GM21390 (cell line): ENCODE measurements around the gene TRIM41.
"Not testable (repeated sequence)": the region's sequence is repeated elsewhere in the genome, so short reads cannot be mapped to it uniquely, and the experiment has no call there.

Source experiments
- ATAC-seq: cut with Tn5 transposase; IDR thresholded peaks from one replicate; pipeline ENCODE4 v1.9.1; 2021; ENCODE audit not compliant: unreplicated experiment

Gene TRIM41

DNA sequence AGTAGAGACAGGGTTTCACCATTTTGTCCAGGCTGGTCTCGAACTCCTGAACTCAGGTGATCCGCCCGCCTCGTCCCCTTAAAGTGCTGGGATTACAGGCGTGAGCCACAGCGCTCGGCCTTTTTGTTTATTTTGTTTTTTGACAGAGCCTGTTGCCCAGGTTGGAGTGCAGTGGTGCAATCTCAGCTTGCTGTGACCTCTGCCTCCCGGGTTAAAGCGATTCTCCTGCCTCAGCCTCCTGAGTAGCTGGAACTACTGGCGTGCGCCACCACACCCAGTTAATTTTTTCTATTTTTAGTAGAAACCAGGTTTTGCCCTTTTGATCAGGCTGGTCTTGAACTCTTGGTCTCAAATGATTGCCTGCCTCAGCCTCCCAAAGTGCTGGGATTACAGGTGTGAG, 12.9 kb upstream of the TRIM41 start:
- ATAC-seq, result not testable (repeated sequence)

DNA sequence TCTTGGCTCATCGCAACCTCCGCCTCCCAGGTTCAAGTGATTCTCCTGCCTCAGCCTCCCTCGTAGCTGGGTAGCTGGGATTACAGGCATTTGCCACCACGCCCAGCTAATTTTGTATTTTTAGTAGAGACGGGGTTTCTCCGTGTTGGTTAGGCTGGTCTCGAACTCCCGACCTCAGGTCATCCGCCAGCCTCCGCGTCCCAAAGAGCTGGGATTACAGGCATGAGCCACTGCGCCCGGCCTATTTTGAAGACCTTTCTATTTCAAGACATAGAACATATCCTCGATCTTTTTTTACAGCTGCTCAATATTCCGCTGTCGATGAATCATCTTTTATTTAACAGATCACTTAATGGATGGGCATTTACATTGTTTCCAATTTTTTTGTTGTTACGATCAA, 12.4 kb upstream of the TRIM41 start:
- not testable (repeated sequence) for ATAC-seq

- no peak for ATAC-seq
These were observed 11.9 kb upstream of the TRIM41 start for GRCh38 chr5:181211208-181211607.

- ATAC-seq, result no peak
These were observed 11.0 kb upstream of the TRIM41 start for GRCh38 chr5:181212080-181212479.

DNA sequence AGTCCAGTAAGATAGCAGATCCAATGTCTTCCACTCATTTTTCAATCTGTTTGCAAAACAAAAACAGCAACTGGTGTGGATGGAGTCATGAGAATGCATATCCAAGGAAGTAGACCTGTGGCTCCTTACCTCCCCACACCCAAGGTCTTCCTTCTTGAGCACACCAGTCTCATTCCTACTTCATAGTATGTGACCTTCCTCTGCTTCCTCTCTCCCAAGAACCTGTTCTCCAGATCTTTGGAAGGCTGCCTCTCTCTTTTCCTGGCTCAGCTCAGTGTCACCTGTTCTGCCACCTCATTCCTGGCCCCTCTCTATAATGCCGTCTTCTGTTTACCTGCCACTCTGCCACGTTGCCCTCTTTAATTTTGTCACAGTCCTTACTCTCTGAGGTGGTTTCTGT, 10.1 kb upstream of the TRIM41 start:
- no peak for ATAC-seq

DNA sequence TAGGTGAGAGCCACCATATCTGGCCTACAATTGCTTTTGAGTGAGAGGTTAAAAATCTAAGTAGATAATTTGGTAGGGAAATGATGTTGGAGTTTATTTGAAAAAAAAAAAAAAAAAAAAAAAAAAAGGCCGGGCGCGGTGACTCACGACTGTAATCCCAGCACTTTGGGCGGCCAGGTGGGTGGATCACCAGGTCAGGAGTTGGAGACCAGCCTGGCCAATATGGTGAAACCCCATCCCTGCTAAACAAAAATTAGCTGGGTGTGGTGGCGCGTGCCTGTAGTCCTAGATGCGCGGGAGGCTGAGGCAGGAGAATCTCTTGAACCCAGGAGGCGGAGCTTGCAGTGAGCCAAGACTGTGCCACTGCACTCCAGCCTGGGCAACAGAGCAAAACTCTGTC, 8.8 kb upstream of the TRIM41 start:
- ATAC-seq, result not testable (repeated sequence)

GRCh38 chr5:181215997-181216989, 6.8 kb upstream of the TRIM41 start:
- ATAC-seq, result no peak

DNA sequence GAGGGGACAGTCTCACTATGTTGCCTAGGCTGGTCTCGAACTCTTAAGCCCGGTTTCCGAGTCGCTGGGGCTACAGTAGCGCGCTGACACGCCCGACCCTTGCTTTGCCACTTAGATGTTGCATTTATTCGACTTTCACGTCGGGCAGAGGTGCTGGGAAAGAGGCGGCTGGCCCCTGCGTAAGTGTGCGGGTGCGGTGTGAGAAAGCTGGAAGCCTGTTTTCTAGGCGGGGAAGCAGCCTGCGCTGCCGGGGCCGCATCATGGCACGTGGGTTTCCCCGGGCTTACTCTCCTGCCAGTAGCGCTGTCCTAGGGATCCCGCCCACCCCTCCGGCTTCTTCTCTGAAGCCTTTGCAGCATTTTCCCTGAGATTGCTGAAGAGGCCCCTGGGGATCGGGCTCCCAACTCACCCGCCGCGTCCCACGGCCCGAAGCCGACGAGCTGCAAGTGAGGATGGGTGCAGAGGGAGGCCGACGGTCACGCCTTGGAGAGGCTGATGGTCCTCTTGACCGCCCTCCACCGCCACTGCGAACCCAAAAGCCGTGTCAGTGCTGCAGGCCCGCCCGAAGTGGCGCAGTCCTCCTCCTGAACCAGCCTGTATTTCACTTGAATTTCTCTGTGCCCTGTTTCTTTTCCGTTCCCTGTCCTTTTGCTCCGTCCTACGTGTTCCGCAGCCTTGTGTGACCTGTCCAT, 5.8 kb upstream of the TRIM41 start:
- no peak for ATAC-seq

DNA sequence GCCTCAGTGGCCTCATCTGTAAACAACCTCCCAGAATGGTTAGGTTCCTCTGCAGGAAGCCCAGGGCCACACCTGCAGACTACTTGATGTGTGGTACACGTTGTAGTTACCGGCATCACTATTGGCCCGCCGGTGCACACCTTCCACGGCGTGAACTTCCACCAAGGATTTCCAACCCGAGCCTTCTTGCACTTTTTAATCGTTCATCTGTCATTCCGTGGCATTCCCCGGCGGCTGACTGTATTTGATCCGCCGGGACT, 5.3 kb upstream of the TRIM41 start:
- no peak for ATAC-seq

- ATAC-seq, result no peak
These were observed 4.3 kb upstream of the TRIM41 start for GRCh38 chr5:181218795-181219124.

DNA sequence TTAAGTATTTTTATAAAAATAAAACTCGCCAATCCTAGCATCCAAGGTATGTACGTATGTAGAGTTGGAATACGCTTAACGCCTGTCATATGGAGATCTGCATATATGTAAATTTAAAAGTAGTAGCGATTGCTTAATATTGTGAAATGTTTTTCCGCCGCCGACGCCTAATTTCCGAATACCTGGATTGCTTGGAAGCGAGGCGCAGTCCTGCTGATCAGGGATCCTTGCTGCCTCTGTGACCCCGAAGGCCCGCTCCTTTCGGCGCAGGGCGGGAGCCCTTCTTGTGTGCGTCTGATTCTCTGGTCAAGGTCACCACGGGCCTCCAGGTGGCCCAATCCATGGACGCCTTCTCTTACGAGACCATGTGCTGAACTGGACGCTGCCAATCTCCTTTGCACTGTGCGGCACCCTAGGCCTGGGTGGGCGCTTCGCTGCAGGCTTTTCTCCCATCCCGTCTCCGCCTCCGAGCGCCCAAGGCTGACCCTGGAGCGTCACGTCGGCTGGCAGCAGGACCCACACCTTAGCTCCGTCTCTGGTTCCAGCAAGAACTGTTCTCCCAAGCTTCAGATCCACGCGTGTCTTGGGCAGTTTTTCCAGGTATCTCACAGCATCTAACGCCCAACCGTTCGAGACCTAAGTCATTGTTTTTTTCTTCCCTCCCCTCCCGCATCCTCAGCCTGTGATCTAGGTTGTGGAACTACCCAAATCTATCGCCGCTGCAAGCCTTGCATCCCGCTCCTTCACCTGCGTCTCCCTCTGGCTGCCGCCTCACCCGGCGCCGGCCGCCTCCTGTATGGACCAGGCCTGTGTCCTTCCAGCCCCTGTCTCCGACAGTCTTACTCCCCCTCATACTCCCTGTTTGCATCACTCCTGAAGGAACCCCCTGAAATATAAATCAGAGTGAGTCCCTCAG, 3.6 kb upstream of the TRIM41 start:
- ATAC-seq, result no peak

GRCh38 chr5:181220178-181220515, 2.9 kb upstream of the TRIM41 start:
- ATAC-seq, result no peak

DNA sequence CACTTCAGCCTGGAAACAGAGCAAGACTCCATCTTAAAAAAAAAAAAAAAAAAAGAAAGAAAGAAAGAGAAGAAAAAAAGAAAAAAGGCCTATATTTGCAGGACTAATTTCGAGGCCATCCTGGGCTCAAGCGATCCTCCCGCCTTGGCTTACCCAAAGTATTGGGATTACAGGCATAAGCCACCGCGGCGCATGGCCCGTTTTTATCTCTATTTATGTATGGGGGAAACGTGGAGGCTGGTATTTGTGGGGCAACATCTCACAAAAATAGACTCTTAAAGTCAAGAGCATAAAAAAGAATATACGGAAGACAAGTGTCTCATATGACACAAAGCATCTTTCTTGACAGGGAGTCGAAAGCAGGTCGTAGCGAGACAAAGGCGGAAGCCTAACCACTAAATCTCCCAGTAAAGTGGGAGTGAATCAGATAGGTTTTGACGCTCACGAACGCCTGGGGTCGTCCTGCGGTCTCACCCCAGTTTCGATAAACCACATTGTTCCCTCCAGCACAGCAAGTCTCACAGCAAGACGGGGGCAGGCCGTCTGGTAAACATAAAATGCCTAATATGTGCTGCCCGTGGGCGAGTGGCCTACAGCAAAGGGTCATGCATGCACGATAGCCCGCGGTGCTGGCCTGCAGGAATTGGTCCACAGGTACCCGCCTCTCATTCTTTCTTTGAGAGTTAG, 1.8 kb upstream of the TRIM41 start:
- no peak for ATAC-seq

GRCh38 chr5:181221792-181222629, 1.1 kb upstream of the TRIM41 start:
- peak; percentile 30 for ATAC-seq

GRCh38 chr5:181222630-181223057, 437 bp upstream of the TRIM41 start:
- ATAC-seq, result no peak

- ATAC-seq, result peak; percentile 1
These were observed 778 bp downstream of the TRIM41 start for GRCh38 chr5:181223729-181224389.

DNA sequence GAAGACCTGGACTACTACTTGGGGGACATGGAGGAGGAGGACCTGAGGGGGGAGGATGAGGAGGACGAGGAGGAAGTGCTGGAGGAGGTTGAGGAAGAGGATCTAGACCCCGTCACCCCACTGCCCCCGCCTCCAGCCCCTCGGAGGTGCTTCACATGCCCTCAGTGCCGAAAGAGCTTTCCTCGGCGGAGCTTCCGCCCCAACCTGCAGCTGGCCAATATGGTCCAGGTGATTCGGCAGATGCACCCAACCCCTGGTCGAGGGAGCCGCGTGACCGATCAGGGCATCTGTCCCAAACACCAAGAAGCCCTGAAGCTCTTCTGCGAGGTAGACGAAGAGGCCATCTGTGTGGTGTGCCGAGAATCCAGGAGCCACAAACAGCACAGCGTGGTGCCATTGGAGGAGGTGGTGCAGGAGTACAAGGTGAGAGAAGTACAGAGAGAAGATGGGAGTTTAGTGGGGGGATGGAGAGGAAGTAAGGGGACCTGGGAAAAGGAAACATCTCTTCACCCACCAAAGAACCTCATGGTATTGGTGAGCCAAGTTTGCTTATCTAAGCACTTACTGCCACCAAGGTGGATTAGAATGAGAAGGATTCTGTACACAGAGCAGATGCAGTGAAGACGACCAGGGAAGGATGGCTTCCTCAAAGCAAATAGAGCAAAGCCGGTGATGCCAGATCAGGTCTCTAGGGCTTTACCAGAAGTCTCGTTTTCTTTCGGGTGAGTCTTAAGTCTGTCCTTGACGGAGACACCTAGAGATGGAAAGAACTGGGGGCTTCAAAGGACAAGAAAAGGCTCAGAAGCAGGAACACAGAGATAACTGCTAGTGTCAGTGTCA, 1.5 kb downstream of the TRIM41 start:
- no peak for ATAC-seq

DNA sequence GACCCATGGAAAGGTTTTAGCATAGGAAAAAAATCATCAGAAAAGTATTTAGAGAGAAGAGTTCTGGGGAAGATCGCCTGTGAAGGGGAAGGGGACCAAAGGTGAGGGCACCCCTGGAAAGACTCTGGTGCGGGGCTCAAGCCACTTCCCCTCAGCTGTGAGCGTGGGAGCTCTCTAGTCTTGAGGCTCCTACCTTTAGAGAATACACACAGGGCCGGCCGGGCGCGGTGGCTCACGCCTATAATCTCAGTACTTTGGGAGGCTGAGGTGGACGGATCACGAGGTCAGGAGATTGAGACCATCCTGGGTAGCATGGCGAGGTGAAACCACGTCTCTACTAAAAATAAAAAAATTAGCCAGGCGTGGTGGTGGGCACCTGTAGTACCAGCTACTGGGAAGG, 6.9 kb downstream of the TRIM41 start:
- ATAC-seq, result no peak

DNA sequence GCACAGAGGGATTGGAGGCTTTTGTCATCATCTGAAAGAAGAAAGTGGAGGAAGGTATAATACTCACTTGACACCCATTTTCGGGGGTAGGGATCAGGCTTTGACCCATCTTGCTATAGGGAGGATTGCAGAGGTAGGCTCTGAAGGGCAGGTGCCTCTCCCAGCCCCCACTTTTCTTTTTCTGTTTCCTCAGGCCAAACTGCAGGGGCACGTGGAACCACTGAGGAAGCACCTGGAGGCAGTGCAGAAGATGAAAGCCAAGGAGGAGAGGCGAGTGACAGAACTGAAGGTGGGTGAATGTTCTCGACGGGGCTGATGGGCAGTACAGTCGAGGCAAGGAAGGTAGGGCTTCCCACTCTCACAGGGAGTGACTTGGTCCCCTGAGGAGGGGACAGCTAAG, 7.5 kb downstream of the TRIM41 start:
- no peak for ATAC-seq
